GM18870 (cell line): ENCODE data around the gene FAHD1.

Experiments
- ATAC-seq: cut with Tn5 transposase; IDR thresholded peaks from one replicate; pipeline ENCODE4 v1.9.1; 2021; ENCODE audit warnings: moderate library complexity; ENCODE audit not compliant: unreplicated experiment

Gene FAHD1

DNA sequence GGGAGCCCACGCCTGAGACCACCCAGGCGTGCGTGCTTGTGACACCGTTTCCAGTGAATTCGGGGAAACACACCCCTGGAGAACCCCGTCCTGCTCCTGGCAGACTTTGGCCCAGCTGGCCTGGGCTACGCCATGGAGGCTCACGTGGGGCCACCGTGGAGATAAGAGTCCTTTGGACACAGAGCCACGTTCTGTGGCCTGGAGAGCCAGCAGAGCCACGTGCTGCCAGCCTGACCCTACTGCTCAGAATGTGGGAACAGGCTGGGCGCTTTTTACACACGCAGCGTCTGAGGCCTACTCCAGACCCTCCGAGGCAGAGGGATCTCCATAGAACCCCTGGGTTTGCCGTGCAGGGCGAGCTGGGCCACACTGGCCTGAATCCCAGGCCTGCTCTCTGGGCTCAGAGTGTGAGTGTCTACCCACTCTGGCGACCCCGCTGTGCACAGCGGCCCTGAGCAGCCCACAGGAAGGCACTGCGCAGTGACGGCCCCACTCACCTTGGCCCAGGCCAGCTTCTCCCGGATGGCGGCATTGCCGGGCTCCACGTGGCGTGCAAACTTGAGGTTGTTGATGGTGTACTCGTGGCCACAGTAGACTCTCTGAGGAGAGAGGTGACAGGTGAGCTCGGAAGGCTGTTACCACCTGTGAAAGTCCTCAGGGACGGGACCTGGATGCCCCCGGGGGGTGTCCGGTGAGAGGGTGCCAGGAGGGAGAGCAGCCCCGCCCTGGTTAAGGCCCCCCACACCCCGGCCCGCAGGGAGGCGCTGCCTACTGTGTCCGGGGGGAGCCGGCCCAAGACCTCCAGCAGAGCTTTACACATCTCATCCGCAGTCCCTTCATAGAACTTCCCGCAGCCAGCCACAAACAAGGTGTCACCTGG is 10.4 kb upstream of the FAHD1 start:
- ATAC-seq: no peak

DNA sequence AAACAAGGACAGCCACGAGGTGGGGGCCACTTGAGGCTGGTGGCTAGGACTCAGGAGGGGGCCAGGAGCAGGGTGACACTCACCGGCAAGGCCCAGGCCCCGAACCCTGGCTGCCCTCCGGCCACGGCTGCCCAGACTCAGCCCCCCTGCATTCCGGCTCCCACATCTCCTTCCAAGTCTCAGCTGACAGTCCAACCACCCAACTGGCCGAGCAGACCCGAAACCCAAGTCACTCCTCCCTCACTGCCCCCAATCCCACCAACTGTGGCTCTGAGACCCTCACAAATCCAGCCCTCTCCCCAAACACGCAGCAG is 9.8 kb upstream of the FAHD1 start:
- ATAC-seq: no peak

GRCh38 chr16:1817716-1818115 is 9.3 kb upstream of the FAHD1 start:
- ATAC-seq: no peak

DNA sequence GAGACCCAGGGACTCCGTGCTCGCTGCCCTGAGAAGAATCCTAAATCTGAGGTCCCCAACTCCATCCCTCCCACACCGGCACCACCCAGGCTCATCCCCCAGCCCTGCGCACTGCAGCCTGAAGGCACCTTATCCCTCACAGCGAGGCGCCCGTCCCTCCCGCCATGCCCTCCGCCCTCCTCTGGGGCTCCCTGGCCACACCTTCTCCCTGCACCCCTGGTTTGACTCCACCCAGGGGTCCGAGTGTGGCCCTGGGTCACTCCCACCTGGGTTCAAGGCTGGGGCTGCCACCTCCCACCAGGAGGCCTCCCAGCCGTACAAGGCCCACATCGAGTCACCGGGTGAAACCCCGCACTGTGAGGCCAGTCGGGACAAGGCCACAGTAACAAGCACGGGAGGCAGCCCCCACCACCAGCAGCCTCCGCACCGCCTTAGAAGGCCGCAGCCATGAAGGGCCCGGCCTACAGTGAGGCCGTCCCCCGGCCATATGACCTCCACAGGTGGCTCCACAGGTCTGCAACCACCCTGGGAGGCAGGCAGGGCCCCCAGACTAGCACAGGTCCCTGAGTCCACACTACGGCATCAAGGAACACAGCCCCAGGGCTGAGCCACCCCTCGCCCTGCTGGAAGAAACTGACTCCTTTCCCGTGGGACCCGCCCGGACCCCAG is 8.7 kb upstream of the FAHD1 start:
- no peak for ATAC-seq

DNA sequence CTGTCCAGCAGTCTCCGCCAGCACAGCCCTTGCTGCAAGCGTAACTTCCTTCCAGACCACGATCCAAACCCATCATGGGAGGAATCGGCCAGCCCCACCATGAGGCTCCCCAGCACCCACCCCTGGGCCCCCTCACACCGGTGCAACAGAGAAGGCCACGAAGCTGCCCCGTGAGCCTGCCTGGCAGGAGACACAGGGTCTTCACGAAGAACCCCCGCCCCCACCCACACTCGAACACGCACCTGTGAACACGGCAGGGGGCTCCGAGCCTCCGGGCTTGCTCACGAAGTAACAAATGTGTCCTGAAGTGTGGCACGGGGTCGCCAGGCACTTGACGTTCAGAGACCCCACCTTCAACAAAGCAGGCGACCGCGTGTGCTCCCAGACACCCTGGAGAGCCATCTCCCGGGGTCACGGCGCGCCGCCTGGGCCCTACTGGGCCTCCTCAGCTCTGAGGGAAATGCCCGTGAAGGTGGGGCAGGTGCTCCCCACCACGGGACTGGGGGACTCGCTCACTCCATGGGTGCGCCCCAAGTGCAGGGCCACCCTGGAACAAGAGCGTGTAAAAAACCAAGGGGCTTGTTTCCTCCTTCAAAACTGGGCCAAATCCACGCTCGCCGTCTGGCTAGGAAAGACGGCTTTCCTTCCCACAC is 8.0 kb upstream of the FAHD1 start:
- ATAC-seq: no peak

- no peak for ATAC-seq
These were observed 7.4 kb upstream of the FAHD1 start for GRCh38 chr16:1819611-1820010.

- no peak for ATAC-seq
These were observed 6.7 kb upstream of the FAHD1 start for GRCh38 chr16:1820096-1820945.

GRCh38 chr16:1820946-1821290 is 6.1 kb upstream of the FAHD1 start:
- no peak for ATAC-seq

DNA sequence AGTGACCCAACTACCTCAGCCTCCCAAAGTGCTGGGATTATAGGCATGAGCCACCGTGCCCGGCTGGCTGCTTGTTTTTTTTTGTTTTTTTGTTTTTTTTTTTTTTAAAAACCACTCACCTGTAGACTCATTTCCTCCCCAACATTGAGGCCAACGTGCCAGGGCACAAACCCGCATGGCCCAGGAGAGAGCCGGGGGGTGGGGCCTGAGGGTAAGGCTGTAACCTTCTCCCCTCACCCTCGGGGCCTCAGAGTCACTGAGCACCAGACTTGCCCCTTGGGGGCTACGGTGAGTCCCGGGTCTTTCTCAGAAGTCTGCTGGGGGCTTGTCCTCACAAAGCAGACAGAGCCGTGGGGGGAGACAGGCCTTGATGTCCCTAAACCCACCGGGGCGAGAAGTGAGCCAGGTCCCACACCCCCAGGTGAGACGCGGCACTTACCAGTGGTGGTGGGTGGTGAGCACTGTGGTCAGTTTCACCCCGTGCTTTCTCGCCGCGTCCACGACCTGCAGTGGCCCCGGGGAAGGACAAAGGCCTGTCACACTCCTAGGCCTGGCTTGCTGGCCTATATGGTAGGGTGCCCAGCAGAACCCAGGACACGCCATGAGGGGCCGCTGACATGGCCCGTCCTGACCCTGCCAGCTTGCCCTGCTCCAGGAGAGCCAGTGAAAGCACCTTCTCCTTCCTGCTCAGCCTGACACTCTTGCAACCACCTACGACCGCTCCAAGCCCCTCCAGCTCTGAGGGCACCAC is 5.0 kb upstream of the FAHD1 start:
- ATAC-seq: no peak

DNA sequence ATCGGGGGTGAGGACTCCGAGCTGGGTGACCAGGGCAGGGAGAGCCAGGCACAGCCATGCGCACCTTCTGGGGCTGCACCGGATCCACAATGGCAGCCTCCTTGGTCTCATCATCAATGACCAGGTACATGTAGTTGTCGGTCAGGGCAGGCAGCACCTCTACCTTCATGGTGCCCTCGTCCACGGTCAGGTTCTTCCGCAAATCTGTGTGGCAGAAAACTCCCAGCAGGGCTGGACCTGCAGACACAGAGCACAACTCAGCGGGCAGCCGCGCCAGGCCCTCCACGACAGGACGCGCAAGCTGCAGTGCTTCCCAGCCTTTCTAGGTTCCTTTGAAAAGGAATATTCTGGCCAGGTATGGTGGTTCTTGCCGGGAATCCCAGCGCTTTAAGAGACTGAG is 4.2 kb upstream of the FAHD1 start:
- no peak for ATAC-seq

DNA sequence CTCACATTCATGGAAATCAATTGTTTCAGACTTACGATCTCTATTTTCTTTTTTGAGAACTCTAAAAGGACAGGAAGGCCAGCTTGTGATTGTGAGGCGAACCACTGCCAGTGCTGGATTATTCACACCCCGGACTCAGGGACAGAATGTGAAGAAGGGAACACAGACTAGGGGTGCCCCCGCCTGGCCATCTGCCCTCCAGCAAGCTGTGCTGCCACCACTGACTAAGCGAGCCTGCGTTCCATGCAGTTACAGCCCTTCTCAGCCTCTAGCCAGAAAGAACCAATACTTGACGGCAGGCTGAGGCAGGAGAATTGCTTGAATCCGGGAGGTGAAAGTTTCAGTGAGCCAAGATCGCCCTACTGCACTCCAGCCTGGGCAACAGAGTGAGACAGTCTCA is 3.2 kb upstream of the FAHD1 start:
- ATAC-seq: no peak

GRCh38 chr16:1825381-1825863 is 1.6 kb upstream of the FAHD1 start:
- ATAC-seq: no peak

DNA sequence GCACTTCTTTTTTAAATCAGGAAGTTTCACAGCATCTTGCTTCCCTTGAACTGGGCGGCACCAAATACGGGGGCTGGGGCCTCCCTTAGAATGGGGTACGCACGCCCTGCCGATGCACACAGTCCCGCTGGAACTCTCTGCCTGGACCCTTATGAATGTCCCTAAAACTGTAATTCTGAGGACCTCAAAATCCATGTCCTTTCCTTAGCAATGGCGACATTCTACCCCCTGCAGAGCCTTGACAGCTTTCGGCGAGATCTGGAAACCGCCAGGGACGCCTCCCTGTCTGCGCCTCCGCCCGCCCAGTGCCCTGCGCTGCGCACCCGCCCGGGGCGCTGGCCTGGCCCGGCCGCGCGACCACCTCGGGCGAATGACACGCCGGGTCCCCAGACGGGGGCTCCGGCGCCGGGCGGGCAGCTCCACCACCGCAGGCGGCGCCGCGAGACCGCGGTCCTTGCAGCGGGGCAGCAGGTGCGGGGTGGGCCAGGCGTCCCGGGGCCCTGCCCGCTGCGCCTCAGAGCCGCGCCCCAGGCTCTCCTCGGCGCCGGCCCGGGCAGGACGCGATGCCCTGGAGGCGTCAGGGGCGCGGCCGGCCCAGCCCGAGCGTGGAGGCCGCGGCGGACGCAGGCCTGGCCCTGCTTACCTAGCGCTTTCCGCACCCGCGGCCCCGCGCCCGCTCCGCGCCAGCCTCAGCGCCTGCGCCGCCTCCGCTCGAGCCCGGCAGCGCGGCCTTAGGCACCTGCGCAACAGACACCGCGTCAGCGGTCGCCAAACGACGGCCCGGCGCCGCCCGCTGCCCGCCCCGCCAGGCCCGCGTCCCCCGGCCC is 929 bp upstream of the FAHD1 start:
- ATAC-seq: peak; percentile 19

DNA sequence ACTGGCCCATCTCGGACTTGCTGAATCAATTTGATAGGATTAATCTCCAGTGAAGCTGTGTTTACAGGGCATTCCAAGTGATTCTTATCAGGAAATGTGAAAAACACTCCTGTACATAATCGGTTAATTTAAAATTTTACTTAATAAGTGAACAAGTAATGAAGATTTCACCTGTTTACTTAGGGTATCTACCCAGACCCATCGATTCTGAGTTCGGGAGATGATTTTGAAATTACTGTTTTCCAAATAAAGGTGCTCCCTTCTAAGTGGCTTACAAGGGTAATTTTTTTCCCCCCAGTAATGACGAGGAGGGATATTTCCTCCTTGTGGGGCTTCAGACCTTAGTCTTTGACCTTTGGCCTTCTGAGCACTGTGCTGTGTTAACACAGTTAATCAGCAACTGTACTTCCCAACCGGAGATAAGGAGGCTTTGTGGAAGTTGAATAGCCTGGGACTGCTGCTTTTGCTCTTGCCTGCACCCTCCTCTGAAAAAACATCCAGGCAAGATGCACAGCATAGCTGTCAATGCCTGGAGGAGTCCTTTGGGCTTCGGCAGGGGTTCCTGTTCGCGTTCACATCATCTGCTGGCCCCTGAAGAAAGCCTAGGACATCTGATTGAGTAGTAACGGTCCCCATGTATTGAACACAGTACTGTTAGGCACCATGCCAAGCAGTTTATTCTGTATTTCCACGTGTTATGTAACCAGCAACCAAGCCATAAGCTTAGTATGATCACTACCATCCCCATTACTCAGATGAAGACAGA is 1.8 kb downstream of the FAHD1 start:
- ATAC-seq: no peak

DNA sequence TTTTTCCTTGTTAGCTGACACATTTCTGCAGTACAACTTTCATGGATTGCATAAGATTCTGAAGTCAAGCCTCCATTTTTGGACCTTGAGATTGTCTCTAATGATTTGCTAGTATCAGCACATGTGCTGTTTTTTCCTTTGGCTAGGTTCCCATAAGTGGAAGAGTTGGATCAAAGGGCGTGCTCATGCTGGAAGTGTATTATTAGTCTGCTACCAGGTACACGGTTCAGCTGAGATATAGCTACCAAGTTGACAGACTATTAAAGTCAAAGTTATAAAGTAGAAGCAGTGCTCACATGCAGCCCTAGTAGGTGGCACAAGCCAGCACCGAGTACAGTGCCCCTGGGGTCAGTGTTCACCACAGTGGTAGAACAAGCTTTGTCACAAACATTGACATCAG is 3.2 kb downstream of the FAHD1 start:
- ATAC-seq: no peak

DNA sequence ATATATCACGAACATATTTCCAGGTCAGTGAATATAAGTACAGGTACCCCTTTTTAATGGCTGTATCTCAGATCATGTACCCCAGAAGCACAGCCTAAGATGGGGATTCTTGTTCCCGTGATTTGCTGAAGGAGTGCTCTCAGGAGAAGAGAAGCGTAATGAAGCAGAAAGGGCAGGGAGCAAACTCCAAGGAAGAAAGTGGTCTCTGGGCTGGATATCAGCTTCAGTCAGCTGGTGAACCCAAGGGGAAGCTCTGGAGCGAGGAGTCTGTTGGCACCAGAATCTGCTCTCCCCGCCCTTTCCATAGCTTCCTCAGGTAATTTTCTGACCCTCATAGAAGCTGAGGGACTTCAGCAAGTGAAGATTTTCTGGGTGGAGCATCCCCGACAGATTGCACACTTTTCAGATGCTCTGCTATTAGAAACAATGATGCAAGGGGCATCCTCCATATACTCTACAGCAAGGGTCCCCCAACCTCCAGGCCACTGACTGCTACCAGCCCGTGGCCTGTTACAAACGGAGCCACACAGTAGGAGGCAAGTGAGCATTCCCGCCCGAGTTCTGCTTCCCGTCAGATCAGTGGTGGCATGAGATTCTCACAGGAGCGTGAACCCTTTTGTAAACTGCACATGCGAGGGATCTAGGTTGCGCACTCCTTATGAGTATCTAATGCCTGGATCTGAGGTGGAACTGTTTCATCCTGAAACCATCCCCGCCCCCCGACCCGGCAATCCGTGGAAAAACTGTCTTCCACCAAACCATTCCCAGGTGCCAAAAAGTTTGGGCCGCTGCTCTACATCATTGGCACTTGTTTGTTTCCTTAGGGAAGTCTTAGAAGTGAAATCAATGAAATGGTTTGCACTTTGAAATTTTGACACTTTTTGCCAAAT is 4.4 kb downstream of the FAHD1 start:
- no peak for ATAC-seq

GRCh38 chr16:1832838-1833454 is 5.9 kb downstream of the FAHD1 start:
- ATAC-seq: no peak
